Right ventricle myocardium superior (tissue), 1 donor: Measurements from ENCODE around the gene PTPRN2. TPM values are rescaled to one million over a fixed set of nuclear protein-coding genes. Genes with fewer than 3 reads are reported as not detected.

Source experiments
- ATAC-seq: fragments of 200-7000 bp; cut with Tn5 transposase; one replicate; pipeline ENCODE4 v1.9.1; 2020; ENCODE audit warnings: mild to moderate bottlenecking; ENCODE audit not compliant: poor library complexity
- DNase-seq: peaks from one replicate; pipeline ENCODE4 v3.0.0-alpha.2; 2020
- intact Hi-C: fragments of 100-400 bp; cut with DNase I; formaldehyde crosslinking; loops from one replicate; pipeline ENCODE4 v1.11.2; 2022
- total RNA-seq: library from RNA; stranded (reverse); fragmentation: NEBNext Ultra II Directional; extraction: Animal tissue kit (Norgen Biotek cat#: 25700); gene quantifications from one replicate; pipeline ENCODE4 v1.2.1, GENCODE V29; 2021
- donor health status: DM: no; HTN: yes; CAD: no; lungs with severe emphysema.

The PTPRN2 gene
- total RNA-seq, 1 donor from 2014 or later, result 1.2 TPM

DNA sequence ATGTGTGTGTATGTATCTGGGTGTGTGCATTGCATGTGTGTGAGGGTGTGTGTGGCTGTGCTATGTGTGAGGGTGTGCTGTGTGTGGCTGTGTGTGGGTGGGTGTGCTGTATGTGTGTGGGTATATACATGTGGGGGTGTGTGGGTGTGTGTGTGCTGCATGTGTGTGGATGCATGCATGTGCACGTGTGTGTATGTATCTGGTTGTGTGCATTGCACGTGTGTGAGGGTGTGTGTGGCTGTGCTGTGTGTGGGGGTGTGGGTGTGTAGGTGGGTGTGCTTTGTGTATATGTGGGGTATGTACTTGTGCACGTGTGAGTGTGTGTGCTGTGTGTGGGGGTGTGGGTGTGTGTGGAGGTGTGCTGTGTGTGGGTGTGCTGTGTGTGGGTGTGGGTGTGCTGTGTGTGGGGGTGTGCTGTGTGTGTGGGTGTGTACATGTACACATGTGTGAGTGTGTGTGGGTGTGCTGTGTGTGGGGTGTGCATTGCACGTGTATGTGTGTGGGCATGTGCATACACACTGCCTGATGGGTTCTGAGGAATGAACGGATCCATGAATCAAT, 579.8 kb downstream of the PTPRN2 start:
- no peak for DNase-seq
- intact Hi-C loops, result no loop called here
- ATAC-seq, result no peak

DNA sequence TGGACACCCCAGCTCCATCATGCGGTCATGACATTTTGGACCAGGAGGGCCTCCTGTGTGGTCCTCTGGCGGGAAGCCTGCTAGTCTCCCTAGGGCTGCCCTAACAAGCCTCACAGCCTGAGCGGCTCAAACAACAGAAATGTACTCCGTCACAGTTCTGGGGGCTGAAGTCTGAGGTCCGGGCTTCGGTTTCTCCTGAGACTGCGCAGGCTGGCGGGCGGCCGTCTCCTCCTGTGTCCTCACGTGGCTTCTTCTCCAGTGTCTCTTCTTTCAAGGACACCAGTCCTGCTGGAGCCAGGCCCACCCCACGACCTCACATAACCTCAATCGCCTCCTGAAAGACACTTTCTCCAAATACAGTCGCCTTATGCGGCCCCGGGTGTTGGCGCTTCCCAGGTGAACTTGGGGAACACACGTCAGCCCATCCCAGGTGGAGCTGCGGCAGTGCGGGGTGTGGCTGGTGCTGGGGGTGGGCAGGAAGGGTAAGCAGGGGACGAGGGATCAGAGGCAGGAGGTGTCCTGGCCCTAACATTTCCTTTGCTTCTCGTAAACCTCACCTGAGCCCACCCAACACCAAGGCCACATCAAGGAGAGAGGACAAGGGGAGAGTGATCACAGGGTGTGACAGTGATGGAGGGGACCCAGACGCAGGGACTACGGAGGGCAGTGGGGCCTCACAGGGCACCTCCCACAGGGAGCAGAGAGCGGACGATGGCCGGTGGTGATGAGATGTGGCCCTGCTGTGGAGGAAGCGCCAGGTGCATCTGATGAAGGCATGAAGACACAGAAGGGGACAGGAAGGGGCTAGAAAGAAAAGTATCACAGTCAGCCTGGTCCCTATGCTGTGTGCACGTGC, 580.6 kb downstream of the PTPRN2 start:
- DNase-seq, result no peak
- no peak for ATAC-seq
- intact Hi-C loops, result no loop called here

DNA sequence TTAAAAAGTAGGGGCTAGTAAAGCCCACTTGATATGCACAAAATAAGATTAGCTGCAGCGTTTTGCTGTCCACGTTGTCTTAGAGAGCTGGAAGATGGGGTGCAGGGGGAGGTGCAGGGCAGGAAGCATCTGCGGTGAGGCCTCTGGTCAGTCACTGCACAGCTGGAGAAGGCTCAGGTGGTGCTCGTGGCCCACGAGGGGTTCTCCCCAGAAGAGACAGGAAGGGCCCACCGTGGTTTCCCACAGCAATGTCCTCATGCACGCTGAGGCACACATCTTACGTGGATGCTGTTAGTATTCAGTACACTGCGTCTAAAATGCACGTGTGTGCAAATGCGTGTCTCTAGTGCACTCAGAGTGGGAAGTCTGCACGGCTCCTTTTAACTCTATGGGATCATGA, 582.1 kb downstream of the PTPRN2 start:
- no peak for DNase-seq
- no peak for ATAC-seq
- intact Hi-C loops, result no loop called here

DNA sequence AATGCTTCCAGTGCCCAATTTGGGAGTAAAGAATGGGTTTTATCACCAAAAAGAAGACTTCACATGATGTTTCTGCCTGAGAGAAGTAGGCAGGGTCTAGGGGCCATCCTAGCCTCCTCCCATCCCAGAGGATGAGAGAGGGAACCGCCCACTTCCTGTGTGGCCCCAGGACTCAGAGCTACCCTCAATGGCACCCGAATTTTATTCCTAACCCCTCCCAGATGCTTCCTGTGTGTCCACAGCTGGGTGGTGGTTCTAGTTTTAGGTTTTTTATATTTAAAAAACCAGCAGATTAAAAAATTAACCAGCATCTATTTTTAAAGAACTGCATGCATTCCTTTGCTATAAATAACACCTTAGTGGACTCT, 583.5 kb downstream of the PTPRN2 start:
- intact Hi-C loops, result no loop called here
- ATAC-seq (no peak), DNase-seq (no peak)

DNA sequence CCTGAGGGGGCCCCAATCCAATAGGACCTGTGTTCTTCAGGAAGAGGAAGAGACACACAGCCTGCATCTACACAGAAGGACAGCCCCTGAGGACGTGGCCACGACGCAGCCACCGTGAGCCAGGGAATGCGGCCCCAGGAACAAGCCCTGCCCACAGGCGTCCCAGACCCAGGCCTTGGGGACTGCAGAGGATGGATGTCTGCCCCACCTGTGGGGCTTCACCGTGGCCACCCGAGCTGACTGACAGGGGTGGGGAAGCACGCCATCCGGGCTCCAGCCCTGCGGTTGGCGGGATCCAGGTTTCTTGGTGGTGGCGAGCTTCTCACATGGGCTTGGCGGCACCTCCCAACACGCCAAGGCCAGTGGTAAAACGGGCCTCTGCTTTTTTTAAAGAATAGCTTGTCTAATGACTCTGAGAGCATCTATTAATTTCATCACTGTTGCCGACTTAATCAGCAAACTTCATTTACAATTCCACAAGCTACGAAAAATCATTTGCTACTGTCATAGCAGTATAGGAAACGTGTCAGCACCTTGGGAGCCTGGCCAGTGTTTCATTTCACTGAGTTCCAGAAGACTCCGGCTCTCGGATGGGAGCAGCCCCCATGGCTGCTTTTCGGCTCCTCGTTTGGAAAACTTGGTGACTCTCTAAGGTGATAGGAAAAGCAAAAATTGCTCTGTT, 584.0 kb downstream of the PTPRN2 start:
- DNase-seq, result no peak

DNA sequence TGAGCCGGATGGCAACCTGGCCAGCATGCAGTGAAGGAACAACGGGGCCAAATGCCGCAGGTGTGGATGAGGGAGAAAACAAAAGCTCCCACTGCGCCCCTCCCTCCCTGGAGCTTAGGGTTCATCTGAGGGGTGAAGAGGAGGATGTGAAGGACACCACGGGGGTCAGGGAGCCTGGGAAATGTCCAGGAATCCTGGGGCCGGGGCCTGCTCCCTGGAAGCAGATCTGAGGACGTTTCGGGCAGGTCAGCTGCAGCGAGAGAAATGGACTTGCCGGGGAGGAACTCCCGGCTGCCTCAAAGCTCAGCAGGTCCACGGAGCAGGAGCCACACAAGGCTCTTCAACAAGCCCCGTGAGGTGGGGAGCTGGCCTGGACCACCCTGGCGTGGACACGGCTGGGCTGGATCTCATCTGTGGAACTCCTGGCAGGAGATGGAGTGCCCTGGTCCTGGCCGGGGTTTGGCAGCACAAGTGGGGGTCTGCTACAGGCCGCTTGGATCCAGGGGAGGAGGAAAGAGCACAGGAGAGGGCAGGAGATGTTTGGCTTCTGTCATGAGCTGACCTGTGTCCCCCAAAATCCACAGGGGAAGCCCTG, 585.0 kb downstream of the PTPRN2 start:
- intact Hi-C loops, result no loop called here
- ATAC-seq (no peak), DNase-seq (no peak)

More for the DNA sequence above, 584.0 kb downstream of the PTPRN2 start:
- ATAC-seq, result no peak
- intact Hi-C loops, result no loop called here

DNA sequence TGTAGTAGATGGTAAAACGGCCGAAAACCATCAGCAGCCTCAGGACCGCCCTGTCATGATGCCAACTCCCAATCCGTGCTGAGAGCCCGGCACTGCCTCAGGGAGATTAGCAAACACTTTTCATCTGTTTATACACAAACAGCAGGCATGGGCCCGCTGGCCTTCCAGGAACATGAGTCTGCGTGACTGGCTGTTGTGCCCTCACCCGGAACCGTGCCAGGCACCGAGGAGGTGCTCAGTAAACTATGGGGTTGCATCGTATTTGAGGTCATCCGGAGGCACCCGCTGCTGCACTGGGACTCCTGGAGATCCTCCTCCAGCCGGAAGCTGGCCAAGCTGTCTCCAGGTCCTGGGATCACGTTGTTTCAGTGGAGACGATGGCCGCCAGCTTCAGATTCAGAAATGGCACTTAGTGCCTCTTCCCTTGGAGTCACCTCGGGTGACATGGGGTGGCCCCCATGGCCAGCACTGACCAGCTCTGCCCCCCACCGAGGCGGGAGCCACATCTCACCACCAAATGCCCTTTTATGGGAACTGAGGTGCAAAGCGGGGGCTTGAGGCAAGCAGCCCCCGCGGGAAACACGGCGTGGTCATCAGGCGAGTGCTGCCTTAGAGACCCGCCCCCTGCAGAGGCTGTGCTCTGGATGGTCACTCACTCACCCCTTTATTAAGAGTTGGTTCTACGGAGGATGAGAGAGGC, 585.9 kb downstream of the PTPRN2 start:
- DNase-seq (no peak), ATAC-seq (no peak)
- intact Hi-C loops, result no loop called here

DNA sequence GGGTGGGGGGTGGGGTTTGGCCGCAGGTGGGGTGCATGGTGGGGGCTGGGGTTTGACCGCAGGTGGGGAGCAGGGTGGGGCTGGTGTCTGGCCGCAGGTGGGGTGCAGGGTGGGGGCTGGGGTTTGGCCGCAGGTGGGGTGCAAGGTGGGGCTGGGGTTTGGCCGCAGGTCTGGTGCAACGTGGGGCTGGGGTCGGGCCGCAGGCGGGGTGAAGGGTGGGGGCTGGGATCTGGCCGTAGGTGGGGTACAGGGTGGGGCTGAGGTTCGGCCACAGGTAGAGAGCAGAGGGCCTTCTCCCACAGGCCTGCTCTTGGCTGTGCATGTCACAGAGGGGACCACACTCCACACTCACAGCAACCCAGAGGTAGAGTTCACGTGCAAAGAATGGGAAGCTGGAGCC, 586.6 kb downstream of the PTPRN2 start:
- DNase-seq (no peak), ATAC-seq (no peak)
- intact Hi-C loops, result no loop called here

DNA sequence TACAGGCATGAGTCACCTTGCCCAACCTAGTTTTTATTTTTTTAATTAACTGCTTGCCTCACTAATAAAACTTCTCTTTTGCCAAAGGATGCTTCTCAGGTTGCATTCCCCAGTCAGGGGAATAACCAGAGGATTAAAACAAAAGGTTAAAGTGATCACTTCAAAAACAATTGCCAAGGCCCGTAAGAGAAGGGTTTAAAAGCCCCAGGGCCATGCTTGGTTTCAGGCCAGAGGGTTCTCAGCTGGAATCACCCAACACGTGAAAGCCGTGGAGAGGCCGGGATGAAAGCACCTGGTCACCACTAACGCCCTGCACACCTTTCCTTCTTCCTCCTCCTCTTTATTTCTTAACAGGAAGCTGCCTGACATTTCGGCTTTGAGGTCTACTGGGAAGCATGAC, 587.5 kb downstream of the PTPRN2 start:
- no peak for DNase-seq
- no peak for ATAC-seq
- intact Hi-C loops, result no loop called here

DNA sequence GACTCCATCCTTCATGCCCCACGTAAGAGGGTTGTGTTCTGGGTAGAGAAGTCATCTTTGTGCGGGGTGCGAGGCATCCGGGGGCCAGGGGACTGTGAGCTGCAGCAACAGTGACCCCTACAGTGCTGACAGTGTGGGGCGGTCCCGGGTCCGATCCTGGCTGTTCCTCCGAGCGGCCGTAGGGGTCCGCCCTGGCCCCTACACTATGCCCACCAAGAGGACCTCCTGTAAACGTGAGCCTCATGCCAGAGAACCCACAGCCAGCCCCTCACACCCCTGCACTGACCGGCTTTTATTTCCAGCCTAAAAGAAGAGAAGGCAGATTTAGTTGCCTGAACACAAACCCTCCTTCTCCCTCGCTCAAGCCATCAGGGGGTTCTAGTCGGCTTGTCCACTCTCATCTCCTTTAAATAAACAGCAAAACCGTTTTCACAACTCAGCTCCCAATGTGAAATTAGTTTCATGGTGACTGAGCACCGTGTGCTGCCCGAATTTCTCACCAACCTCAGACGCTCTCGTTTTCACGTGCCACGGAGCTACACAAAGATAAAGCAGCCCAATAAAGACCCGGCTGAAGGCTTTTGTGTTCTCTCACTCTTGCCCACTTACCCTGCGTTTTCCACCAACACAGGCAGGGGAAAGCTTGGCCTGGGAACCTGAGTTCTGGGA, 588.6 kb downstream of the PTPRN2 start:
- no peak for DNase-seq
- intact Hi-C loops, result no loop called here
- no peak for ATAC-seq

DNA sequence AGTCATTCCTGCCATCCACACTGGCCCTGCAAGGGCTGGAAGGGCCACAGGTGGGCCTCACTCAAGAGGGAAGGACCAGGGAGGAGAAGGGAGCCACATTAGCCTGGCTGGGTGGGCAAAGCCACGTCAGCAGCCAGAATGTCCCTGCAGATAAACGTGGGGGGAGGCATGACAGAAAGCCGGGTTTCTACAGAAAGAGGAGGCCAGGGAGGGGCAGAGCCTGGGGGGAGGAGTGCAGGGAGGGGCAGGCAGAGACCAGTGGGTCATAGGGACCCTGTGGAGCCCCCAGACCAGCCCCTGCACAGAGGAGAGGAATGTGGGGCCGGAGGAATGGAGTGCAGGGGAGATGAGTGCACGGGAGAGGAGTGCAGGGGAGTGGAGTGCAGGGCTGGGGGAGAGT, 590.2 kb downstream of the PTPRN2 start:
- intact Hi-C loops, result no loop called here
- ATAC-seq (no peak), DNase-seq (no peak)

DNA sequence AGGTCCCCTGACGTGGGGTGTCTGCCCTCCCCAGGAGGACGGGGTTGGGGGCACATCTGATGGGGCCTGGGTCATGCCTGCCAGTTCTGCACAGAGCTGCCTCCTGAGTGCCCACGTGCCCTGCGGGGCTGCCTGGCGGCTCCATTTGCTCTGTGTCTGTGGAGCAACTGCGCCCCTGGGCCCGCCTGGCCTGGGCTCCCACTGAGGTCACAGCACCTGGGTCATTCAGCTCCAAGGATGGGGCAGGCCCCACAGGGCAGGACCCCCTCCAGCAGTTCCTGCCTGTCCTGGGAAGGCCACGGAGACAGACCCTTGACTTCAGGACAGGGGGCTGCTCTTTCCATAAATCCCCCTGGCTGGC, 590.6 kb downstream of the PTPRN2 start:
- intact Hi-C loops, result no loop called here
- ATAC-seq (no peak), DNase-seq (no peak)

DNA sequence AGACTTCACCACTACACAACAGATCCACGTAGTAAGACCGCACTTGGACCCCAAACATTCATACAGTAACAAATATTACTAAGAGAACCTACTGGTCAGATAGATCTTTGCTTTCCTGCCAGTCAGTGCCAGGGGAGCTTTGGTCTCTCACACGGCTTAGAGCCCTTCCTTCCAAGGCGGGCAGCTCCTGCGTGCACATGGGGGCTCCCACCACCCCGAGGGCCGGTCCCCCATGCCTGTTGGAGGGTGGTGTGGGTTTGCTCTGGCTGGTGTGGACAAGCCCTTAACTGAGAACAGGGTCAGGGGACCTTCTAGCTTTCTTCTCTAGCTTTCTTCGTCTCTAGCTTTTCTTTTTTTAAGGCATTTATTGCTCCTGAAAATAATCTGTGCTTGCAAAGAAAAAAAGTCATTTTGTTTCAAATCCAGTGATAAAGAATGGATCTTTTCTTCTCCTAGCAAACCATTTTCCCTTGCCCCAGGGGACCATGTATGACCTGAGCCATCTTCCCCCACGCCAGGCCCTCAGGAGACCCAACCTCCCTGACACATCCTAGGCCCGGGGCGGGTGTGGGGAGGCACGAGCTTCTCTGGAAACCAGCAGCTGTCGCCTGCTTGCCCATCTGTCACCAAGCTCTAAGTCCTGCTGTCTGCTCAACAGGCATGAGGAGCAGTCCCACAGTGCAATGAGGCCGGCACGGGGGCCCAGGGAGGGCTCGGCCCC, 591.1 kb downstream of the PTPRN2 start:
- intact Hi-C loops, result no loop called here
- DNase-seq (no peak), ATAC-seq (no peak)

DNA sequence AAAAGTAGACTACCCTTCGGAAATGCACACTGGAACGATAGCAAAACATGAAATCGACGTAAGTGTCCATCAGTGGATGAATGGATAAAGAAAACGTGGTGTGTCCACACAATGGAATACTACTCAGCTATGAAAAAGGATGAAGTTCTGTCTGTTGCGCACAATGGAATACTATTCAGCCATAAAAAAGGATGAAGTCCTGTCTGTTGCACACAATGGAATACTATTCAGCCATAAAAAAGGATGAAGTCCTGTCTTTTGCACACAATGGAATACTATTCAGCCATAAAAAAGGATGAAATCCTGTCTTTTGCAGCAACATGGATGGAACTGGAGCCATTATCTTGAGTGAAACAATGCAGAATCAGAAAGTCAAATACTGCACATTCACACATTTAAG, 591.8 kb downstream of the PTPRN2 start:
- DNase-seq, result no peak
- intact Hi-C loops, result no loop called here
- ATAC-seq, result no peak

DNA sequence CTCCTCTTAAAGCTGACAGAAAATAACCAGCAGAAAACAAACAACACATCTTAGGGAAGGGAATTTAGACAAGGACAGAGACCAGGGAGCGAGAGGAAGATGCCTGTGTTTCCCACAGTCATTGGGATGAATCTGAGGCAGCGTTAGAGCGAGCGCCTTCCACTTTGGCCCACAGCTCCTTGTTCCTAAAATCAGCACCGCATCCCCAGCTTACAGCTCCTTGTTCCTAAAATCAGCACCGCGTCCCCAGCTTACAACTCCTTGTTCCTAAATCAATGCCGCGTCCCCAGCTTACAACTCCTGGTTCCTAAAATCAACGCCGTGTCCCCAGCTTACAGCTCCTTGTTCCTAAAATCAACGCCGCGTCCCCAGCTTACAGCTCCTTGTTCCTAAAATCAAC, 593.3 kb downstream of the PTPRN2 start:
- DNase-seq (no peak), ATAC-seq (no peak)
- intact Hi-C loops, result no loop called here

DNA sequence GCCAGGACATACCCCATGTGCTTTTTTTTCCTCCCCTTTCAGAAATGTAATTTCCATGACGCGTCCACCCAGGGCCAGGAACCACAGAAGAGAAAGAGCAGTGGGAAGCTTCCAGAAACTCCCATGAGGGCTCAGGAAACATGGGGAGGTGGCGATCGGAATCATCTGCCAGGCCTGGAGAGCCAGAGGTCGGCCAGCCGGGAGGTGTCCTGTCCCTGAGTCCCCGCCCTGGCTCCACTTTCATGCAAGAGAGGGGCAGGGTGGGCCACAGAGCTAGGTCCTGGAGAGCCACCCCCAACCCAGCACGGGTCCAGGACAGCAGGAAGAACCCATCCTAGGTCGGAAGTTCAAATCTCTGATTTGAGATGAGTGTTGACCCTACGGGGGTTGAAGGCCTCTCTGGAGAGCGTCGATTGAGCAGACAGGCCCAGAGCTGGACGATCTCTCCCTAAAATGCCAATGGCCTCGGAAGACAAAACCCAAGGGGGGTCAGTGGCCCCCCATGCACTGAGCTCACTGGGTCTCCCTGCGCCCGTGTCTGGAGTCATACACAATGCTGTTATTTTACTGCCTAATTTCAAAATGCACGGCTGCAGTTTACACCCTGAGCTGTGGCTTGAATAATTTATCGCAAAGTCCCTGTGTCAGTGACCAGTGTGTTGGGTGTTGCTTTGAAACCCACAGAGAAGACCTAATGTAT, 594.1 kb downstream of the PTPRN2 start:
- no peak for ATAC-seq
- intact Hi-C loops, result no loop called here
- DNase-seq, result no peak

DNA sequence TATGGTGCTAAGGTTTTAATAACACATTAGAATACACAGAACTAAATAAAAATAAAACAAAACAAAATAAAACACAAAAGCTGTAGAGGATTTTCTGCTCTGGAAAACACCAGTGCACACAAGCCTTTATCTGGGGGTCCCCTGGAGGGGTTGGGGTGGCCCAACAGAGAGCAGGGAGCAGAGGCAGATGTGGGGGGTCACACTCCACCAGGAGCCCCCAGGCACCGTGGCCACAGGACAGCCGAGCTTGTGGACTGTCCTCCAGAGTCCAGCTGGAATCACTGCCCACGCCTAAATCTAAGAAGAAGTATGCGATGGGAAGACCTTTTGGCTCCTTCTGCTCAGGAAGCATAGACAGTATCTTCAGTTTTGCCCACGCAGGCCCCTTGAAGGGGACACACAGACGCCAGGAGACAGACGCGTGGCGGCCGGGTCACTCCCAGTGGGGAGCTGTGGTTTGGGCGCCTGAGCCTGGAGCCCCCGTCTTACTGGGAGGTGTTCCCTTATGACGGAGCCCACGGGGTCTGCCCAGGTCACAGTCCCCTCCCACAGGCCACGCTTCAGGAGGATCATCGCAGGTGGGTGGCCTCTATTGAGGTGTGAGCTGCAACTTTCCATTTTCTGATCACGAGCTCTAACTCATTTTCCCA, 595.0 kb downstream of the PTPRN2 start:
- ATAC-seq (no peak), DNase-seq (no peak)
- intact Hi-C loops, result no loop called here
